HCT116 (cell line): ENCODE measurements around the gene DNM1. TPM values are rescaled to one million over a fixed set of nuclear protein-coding genes. Genes with fewer than 3 reads are reported as not detected.

Experiments used
- ATAC-seq: fragments of 200-7000 bp; cut with Tn5 transposase; 2 replicates; pipeline ENCODE4 v1.9.1; 2020; ENCODE audit warnings: mild to moderate bottlenecking, moderate library complexity
- BruUV-seq: library from RNA; stranded (reverse); fragments of 400-500 nt; replicated peaks from 2 replicates; lab custom pipeline; 2021; lab: Mats Ljungman, UMichigan
- CTCF ChIA-PET: fragments of 300-600 bp; sonication (Branson Sonifier 250); formaldehyde crosslinking; loops from one replicate; lab custom pipeline; 2021; ENCODE audit warnings: antibody characterized with exemption; lab: Charles Lee
- POLR2A ChIA-PET: fragments of 300-600, 350-600 bp; sonication (Branson Sonifier 250); formaldehyde crosslinking; loops from one replicate; lab custom pipeline; 2021; ENCODE audit warnings: antibody characterized with exemption; lab: Charles Lee
- RAD21 ChIA-PET, 2 experiments: fragments of 300-600 bp; sonication (Branson Sonifier 250); formaldehyde crosslinking; loops; one replicate each; lab custom pipeline; 2023; ENCODE audit warnings: low total read pairs in 2 of 2; ENCODE audit not compliant: uncharacterized antibody in 2 of 2, unreplicated experiment in 2 of 2, low non-redundant PET in 1 of 2; lab: Charles Lee
- DNase-seq: peaks from one replicate; pipeline ENCODE4 v3.0.0-alpha.2; 2010; ENCODE audit warnings: low read depth, low spot score
- H2AFZ ChIP-seq: fragments of 200-600 bp; shearing (Covaris generic), sonication (generic); 2 replicates; pipeline ENCODE4 v1.6.1; 2017; ENCODE audit warnings: low read depth, mixed run types, mixed read lengths, antibody characterized with exemption, low read length; ENCODE audit not compliant: poor library complexity, severe bottlenecking
- H3K27ac ChIP-seq: 2 replicates; pipeline ENCODE4 v1.5.1; 2012; ENCODE audit warnings: low read depth, low read length
- H3K27me3 ChIP-seq: fragments of 200-600 bp; sonication (generic); 2 replicates; pipeline ENCODE4 v1.6.1; 2016; ENCODE audit warnings: mixed run types, low read length, mixed read lengths; ENCODE audit not compliant: insufficient read depth
- H3K36me3 ChIP-seq, 2 experiments: fragments of 200-500 bp in 1 of 2; fragments of 200-600 bp in 1 of 2; sonication (Bioruptor generic) in 1 of 2; sonication (generic) in 1 of 2; 2 replicates each; pipeline versions ENCODE4 v1.5.1 to v1.6.1; 2014 to 2016; ENCODE audit warnings: low read length in 2 of 2, inconsistent platforms in 1 of 2, mixed read lengths in 1 of 2, mixed run types in 1 of 2; ENCODE audit not compliant: insufficient read depth in 2 of 2, control insufficient read depth in 1 of 2
- H3K4me1 ChIP-seq, 2 experiments: fragments of 200-600 bp in 1 of 2; sonication (generic) in 1 of 2; 2 replicates each; pipeline versions ENCODE4 v1.5.1 to v1.6.1; 2012 to 2017; ENCODE audit warnings: low read length in 2 of 2, inconsistent platforms in 1 of 2, mild to moderate bottlenecking in 1 of 2, mixed read lengths in 1 of 2, mixed run types in 1 of 2, moderate library complexity in 1 of 2; ENCODE audit not compliant: insufficient read depth in 2 of 2, control insufficient read depth in 1 of 2
- H3K4me2 ChIP-seq: fragments of 200-600 bp; sonication (generic); 2 replicates; pipeline ENCODE4 v1.6.1; 2017; ENCODE audit warnings: mixed run types, low read length, mixed read lengths
- H3K4me3 ChIP-seq, 2 experiments: fragments of 200-600 bp in 1 of 2; sonication (generic) in 1 of 2; replicated peaks in 1 of 2; 2 replicates each; pipeline ENCODE4 v1.5.1; 2011 to 2016; ENCODE audit warnings: low read length in 2 of 2, control low read depth in 1 of 2, low read depth in 1 of 2, mild to moderate bottlenecking in 1 of 2, mixed read lengths in 1 of 2, mixed run types in 1 of 2
- H3K79me2 ChIP-seq: fragments of 200-600 bp; sonication (generic); 2 replicates; pipeline ENCODE4 v1.6.1; 2017; ENCODE audit warnings: mild to moderate bottlenecking, mixed run types, low read length, moderate library complexity, mixed read lengths; ENCODE audit not compliant: insufficient read depth
- H3K9ac ChIP-seq: fragments of 200-600 bp; sonication (generic); 2 replicates; pipeline ENCODE4 v1.6.1; 2016; ENCODE audit warnings: low read length, mixed read lengths
- H3K9me2 ChIP-seq: fragments of 200-600 bp; sonication (generic), shearing (Covaris generic); 2 replicates; pipeline ENCODE4 v1.6.1; 2017; ENCODE audit warnings: mixed run types, mild to moderate bottlenecking, moderate library complexity; ENCODE audit not compliant: insufficient read depth
- H3K9me3 ChIP-seq, 2 experiments: fragments of 200-500 bp in 1 of 2; fragments of 200-600 bp in 1 of 2; sonication (Bioruptor generic) in 1 of 2; sonication (generic) in 1 of 2; 2 replicates each; pipeline ENCODE4 v1.6.1; 2014 to 2017; ENCODE audit warnings: low read length in 2 of 2, mixed read lengths in 2 of 2, inconsistent platforms in 1 of 2, low read depth in 1 of 2, mild to moderate bottlenecking in 1 of 2, mixed run types in 1 of 2, moderate library complexity in 1 of 2; ENCODE audit not compliant: control insufficient read depth in 1 of 2, insufficient read depth in 1 of 2
- H4K20me1 ChIP-seq: fragments of 200-600 bp; sonication (generic), shearing (Covaris generic); 2 replicates; pipeline ENCODE4 v1.6.1; 2017; ENCODE audit warnings: mixed run types, mild to moderate bottlenecking, moderate library complexity; ENCODE audit not compliant: insufficient read depth
- CBX3 ChIP-seq: IDR thresholded peaks from 2 replicates; pipeline ENCODE4 v1.6.1; 2012; ENCODE audit warnings: low read depth
- CEBPB ChIP-seq: IDR thresholded peaks from 2 replicates; pipeline ENCODE4 v1.6.1; 2012; ENCODE audit warnings: low read depth
- EGR1 ChIP-seq: IDR thresholded peaks from 2 replicates; pipeline ENCODE4 v1.6.1; 2012; ENCODE audit warnings: low read depth
- EZH2 ChIP-seq: fragments of 200-600 bp; sonication (generic); IDR thresholded peaks from 2 replicates; pipeline ENCODE4 v1.6.1; 2017; ENCODE audit warnings: antibody characterized with exemption, mixed run types
- EZH2phosphoT487 ChIP-seq: fragments of 200-600 bp; IDR thresholded peaks from 2 replicates; pipeline ENCODE4 v1.6.1; 2018; ENCODE audit warnings: antibody characterized with exemption, borderline replicate concordance
- JUND ChIP-seq: IDR thresholded peaks from 2 replicates; pipeline ENCODE4 v1.6.1; 2012
- YY1 ChIP-seq: IDR thresholded peaks from 2 replicates; pipeline ENCODE4 v1.6.1; 2011; ENCODE audit warnings: low read length, low read depth, moderate library complexity, mild to moderate bottlenecking; ENCODE audit not compliant: insufficient replicate concordance; ENCODE audit errors: extremely low read depth
- ZBTB33 ChIP-seq: IDR thresholded peaks from 2 replicates; pipeline ENCODE4 v1.6.1; 2011; ENCODE audit warnings: mild to moderate bottlenecking, low read length, moderate library complexity; ENCODE audit not compliant: insufficient replicate concordance; ENCODE audit errors: extremely low read depth
- ZFX ChIP-seq: fragments of 450-650 bp; IDR thresholded peaks from 2 replicates; pipeline ENCODE4 v1.6.1; 2017
- intact Hi-C: fragments of 100-400 bp; cut with micrococcal nuclease; formaldehyde crosslinking; loops from 2 replicates; pipeline ENCODE4 v1.10.0; 2022
- total RNA-seq: library from RNA; stranded (reverse); gene quantifications from one replicate; pipeline ENCODE4 v1.2.1, GENCODE V29; 2021; ENCODE audit not compliant: unreplicated experiment

Gene DNM1
- total RNA-seq, 1 experiment from 2014 or later, result 12.0 TPM

- Histone ChIP-seq H3K79me2 (no peaks in the 10 kb centered on the region), H3K4me1 (no peaks in the 10 kb centered on the region), H3K36me3 (no peaks in the 10 kb centered on the region), H3K9ac (no peak overlapping the region), H4K20me1 (no peaks in the 10 kb centered on the region), H3K27ac (no peak overlapping the region), H3K4me2 (no peak overlapping the region), H3K9me3 (no peaks in the 10 kb centered on the region), H3K27me3 (no peaks in the 10 kb centered on the region), H3K4me3 (no peak overlapping the region), H2AFZ (no peak overlapping the region), H3K9me2 (no peaks in the 10 kb centered on the region)
- DNase-seq (no peak), ATAC-seq (0 out of 2 replicates have a peak, but pooled peaks have one; percentile 30)
- RAD21 ChIA-PET, result no interaction called here
- CTCF ChIA-PET, result no interaction called here
- TF ChIP-seq YY1 (no peak), EGR1 (no peak), CEBPB (no peak), CBX3 (no peak), ZBTB33 (no peak), JUND (no peak), ZFX (no peak), EZH2phosphoT487 (no peak), EZH2 (no peak)
- BruUV-seq, result no TSS peak
- intact Hi-C loops, result no loop called here
- POLR2A ChIA-PET, result no interaction called here
Observed at GRCh38 chr9:128232528-128233428, 29.6 kb downstream of the DNM1 start.
